GM19463 (cell line): ENCODE data around the gene LRRC74B.
A peak's percentile ranks its signal among the peaks of the same experiment; 100 is the strongest.
"Not testable (repeated sequence)": the region's sequence is repeated elsewhere in the genome, so short reads cannot be mapped to it uniquely, and the experiment has no call there.

ENCODE experiments used
- ATAC-seq: cut with Tn5 transposase; IDR thresholded peaks from one replicate; pipeline ENCODE4 v1.9.1; 2021; ENCODE audit warnings: mild to moderate bottlenecking, moderate library complexity; ENCODE audit not compliant: unreplicated experiment

Gene LRRC74B, protein sequence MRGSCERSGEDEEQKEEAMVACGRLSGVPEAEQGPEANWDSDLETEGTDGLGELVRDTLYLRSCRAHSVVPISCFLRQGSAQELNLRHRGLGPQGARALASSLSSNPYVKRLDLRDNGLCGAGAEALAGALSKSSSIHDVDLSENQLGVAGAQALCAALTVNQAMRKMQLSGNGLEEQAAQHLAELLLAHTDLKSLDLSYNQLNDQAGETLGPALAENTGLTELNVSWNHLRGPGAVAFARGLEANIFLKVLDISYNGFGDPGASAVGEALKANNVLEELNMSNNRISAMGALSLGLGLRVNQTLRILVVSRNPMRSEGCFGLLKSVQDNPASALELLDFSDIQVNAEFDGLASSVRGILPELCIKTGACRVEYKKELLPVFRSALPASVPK

DNA sequence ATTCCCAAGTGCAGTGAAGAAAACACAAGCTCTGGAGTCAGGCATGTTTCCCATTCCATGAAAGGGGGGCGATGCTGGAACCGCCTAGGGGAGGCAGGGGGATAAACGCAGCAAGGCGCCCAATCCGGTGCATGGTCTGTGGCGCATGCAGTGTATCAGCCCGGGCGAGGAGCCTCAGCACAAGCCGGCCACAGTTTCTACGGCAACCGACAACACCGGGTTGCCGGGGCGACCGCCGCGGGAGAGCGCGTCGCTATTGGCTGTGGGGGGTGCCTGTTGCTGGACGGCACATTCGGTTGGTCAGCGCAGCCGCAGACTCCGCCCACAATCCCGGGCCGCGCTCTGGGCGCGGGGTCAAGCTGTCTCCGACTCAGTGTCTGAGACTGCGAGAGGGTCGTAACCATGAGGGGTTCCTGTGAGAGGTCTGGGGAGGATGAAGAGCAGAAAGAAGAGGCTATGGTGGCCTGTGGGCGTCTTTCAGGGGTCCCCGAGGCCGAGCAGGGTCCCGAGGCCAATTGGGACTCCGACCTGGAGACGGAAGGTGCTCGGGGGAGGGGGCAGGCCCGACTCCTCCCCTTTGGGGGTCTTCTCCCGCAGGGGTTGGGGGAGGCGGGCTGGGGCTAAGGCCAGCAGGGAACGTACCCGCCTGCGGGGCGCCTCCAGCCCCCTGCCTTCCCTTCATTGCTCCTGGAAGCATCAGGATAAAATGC is at the start of gene LRRC74B:
Gene LRRC74B, plus strand, starts transcription at position 362 of the 710 bp plus-strand sequence. Its CDS starts 41 bp downstream, at position 403.
- ATAC-seq = peak; percentile 93

- ATAC-seq = no peak
Measured at GRCh38 chr22:20996031-20996410, 49.7 kb upstream of the LRRC74B start.

DNA sequence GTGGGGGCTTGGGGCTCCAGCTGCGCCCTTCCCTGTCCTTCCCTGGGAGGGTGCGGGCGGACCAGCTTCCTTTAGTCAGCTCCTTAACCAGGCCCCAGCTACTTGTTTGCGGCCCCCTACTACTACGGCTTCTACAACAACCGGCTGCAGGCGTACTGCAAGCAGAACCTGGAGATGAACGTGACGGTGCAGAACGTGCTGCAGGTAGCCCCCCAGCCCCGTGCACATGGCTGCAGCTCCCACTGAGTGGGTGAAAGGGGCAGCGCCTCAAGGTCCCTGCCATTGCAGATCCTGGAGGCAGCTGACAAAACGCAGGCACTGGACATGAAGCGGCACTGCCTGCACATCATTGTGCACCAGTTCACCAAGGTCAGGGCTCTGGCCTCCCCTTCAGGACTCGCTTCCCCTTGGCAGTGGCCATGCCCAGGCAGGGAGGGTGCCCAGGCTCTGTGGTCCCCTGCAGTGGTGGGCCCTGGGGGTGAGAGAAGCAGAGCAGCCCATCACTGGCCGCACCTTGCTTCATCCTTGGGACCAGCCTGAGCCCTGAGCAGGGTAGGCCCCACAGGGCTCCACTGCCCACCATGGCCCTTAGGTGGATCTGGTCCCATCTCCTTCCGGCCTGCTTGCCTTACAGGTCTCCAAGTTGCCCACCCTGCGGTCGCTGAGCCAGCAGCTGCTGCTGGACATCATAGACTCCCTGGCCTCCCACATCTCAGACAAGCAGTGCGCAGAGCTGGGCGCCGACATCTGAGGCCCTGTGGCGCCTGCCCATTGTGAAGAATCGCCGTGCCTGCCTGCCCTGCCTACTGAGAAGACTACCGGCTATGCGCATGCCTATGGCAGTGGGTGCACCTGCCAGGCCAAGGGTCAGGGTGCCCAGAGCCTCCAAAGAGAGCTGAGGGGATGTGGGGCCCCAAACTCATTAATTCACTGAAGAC is 48.9 kb upstream of the LRRC74B start:
- no peak for ATAC-seq

DNA sequence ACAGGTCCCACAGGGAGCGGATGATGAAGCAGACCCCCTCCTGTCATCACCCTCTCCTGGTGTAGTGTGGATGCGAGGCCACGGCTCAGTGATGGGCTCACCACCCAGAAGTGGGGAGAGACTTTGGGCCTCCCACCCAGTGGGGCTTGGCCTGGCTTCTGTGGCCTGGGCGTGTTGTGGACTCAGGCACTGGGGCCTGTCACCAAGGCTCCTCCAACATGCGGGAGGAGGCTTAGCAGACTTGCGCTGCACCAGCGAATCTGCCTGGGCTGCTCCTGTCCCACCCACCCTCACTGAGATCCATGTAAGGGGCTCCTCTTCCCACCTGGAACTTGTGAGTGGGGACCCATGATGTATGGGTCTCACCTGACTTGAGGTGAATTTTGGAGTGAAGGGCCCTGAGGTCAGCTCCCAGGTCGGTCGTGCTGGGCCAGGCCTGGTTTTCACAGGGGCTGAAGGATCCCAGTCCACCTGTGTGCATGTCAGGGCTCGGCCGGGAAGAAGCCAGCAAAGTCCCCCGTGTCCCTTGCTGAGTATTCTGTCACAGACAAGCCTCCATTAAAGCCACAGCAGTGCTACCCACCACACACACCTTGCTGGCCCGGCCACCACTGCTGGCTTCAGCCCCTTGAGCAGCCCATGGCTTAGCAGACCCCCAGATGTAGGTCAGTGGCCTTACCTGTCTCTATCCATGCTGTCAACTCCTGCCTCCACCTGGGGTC is 48.0 kb upstream of the LRRC74B start:
- ATAC-seq = no peak

DNA sequence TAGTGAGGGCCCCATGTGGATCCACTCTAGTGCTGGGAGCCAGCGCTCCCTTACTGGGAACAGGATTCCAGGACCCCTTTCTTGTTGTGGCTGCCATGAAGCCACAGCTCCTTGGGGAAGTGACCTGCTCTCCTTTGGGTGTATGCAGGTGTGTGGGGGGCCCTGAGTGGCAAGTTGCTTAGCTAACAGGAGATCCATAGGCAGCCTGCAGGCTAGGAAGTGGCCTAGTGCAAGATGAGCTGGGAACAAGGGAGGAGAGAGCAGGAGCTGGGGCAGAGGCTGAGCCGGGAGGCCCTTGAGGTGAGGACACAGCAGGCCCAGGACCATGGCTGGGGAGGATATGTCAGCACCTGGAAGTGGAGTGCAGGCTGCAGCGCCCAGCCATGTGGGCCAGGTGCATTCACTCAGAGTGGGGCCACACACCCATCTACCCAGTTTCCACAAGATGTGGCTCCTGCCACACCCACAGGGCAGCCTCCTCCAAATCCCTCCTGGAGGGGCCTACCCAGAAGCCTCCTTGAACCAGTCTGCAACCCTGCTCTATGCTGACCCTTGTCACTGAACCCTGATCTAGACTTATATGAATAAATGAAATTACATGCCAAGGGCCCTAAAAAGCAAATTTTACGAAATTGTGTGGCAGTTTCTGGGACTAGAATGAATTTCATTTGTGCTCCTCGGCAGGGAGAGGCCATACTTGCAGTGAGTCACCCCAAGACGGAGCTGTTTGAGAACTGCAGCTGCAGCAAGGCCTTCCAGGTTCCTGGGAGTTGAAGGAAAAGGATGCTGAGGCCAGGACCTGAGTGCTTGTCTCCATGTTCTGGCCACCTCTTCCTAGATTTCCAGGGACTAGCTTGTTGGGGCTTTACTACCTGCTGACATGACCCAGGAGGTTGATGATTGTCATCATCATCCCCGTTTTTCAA is 47.1 kb upstream of the LRRC74B start:
- no peak for ATAC-seq

DNA sequence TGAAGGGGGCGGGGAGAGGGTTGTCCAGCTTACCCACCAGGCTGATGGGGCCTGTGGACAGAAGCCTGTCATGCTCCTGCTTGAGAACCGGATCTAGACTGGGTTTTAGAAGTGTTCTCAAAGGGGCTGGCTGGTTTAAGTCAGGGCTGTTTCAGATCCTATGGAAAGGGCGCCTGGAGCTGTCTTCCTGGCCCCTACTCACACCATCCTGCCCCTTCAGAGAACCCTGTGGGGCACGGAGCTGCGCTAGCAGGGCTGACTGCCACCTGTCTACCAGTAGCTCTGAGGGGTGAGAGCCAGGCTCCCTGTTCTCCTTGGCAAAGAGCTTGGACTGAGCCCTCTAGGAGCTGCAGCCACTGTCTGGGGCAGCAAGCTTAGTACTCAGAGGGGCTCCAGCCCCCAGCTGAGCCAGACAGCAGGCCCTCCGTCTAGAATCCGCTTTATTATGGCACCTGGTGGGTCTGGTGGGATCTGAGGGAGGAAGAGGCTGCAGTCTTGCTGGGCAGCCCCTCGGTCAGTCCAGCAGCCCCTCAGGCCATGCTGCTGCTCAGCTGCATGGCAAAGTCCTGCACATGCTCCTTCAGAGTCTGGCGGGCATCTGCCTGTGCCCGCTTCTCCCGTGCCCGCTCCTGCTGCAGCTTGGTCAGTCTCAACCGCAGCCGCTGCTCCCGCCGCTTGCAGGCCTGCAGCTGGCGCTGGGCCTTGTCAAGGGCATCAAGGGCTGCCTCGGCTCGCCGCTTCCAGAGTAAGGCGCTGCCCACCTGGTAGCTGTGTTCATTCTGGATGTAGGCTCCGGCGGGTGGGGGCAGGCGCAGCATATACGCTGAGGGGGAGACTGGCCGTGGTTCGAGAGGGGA is 46.2 kb upstream of the LRRC74B start:
- no peak for ATAC-seq

DNA sequence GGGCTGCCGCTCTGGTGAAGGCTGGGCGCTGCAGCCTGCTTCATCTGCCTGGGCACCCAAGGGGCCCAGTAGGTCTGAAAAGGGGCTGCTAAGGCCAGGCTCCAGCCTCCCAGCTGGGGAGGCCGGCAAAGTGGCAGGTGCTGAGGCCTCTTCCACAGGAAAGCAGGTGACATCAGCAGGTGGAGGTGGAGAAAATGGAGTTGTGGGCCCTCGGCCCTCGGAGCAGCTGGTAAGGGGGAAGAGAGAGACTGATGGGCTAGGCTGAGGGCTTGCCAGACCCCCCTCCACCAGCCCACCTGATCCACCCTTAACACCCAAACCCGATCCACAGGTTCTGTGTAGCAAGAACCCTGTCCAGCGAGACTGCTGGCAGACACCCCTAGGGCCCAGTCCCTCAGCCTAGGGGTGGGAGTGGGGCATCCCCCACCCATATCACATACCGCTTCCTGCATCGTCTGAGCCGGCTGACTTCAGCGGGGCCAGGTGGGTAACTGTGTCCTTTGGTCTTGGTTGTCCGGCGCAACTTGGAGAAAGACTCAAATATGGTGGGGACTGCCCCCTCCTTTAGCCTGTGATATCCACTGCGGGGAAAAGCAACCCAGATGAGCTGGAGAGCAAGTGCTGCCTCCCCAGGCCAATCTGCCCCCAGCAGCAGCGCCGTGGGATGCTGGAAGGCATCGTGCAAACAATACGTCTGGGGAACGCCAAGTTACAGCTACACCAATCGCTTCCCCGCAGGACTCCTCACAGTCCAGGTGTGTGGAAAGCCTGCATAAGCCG is 45.3 kb upstream of the LRRC74B start:
- ATAC-seq = no peak

GRCh38 chr22:21000987-21001600 is 44.7 kb upstream of the LRRC74B start:
- ATAC-seq = no peak

DNA sequence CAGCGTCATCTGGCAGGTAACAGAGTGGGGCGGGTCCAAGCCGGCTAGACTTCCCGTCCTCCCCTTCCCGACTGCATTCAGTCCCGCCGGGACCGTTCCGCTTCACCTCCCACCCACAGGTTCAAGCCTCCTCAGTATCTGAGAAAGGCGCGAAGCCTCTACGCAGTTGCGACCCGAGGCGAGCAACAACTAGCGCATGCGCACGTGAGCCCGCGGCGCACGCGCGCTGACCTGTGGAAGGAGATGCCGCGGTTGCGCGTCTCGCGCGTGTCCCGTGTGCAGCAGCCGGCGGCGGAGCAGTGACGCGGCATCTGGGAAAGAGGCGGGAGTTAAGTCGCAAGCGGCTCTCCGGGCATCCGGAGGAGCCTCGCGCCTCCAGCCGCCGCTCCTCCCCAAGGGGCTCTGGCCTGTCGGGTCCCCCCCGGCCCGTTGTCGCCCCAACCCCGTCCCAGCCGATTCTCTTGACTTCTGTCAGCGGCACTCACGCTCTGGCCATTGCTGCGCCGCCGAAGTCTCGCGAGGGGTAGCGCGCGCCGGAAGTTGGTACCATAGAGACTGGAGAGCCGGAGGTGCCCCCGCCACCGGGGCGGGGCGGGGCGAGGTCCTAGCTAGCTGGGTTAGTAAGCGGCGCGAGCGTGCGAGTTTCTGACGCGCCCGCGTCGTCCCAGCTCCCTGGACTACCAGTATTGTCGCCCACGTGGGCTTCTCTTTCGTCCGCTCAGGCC is 44.0 kb upstream of the LRRC74B start, which contains the start of gene THAP7:
Gene THAP7, minus strand, starts transcription at position 518 of the 725 bp plus-strand sequence. Its CDS starts 207 bp downstream, at position 311.
- peak; percentile 91 for ATAC-seq

DNA sequence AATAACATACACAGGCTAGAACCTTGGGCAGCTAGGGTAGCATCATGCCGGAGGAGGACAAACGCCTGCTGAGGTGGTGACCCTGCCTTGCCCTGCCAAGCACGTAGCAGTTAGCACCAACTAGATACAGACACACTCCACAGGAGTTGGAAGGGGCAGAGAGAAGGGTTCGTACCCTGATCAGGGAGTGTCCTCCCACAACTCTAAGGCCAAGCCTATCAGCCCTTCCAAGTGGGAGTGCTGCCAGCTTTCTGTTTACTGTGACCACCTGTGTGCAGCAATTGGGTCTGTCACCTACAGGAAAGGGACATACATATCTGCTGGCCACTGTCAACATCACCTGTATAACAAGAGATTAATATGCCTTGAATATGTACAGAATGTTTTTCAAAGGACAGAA is 42.0 kb upstream of the LRRC74B start:
- no peak for ATAC-seq

GRCh38 chr22:21009208-21009607 is 36.5 kb upstream of the LRRC74B start:
- ATAC-seq = not testable (repeated sequence)

DNA sequence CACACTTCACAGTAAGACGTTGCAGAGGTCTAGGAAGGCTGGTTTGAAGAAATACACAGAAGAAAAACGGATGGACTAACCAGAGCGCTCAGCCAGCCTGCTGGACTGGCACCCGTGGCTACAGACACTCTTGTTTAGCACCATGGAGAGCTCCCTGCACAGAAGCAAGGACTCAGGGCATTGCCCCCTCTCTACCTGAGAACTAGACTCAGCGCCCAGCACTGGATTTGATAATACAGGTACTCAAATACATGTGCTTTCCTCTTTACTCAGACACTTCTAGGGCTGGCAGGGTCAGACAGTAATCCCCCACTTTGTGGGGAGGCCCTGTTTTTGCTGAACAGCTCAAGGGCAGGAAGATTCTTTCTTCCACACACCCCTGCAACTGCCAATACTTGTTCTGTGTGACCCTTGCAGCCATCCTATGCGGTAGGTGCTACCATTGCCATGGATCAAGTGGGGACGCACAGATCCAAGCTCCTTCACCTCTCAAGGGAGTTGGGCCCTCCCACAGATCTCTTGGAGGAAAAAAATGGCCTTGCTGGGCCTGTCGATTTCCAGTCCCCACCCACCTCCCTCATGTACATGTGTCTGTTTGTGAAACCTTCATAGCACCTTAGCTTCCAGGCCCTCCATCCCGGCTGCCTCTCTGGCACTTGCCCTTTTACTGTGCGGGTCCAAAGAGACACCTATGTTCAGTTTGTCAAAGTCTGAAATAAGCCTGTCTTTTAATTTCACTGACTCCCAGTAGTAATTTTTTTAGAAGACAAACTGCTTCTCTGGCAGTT is 35.9 kb upstream of the LRRC74B start:
- no peak for ATAC-seq

DNA sequence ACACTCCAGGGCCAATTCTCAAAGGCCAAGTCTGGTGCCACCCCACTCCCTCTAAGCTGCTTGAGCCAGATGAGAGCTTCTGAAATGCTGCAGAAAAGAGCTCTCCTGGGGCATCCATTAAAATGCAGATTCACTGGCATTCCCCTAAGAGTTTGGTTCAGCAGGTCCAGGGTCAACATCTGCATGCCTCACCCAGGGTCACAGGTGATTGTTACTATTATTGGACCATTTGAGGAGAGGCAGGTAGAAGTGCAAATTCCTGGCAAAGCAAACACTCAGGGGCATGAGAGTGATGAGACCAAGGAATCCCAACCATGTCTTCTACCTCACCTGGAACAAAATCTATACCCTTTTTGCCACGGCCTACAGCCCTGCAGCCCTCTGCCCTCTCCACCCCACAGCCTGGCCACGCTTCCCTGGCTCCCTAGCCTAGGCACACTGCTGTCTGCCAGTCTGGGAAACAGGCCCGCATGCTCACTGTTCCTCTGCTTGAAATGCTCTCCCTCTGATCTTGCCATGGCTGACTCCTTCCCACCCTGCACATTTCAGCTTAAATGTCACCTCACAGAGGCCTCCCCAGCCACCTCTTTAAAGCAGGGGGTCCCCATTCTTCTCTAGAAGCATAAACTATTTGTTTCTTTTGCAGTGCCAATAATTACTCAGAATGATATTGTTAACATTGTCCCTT is 35.2 kb upstream of the LRRC74B start:
- no peak for ATAC-seq

DNA sequence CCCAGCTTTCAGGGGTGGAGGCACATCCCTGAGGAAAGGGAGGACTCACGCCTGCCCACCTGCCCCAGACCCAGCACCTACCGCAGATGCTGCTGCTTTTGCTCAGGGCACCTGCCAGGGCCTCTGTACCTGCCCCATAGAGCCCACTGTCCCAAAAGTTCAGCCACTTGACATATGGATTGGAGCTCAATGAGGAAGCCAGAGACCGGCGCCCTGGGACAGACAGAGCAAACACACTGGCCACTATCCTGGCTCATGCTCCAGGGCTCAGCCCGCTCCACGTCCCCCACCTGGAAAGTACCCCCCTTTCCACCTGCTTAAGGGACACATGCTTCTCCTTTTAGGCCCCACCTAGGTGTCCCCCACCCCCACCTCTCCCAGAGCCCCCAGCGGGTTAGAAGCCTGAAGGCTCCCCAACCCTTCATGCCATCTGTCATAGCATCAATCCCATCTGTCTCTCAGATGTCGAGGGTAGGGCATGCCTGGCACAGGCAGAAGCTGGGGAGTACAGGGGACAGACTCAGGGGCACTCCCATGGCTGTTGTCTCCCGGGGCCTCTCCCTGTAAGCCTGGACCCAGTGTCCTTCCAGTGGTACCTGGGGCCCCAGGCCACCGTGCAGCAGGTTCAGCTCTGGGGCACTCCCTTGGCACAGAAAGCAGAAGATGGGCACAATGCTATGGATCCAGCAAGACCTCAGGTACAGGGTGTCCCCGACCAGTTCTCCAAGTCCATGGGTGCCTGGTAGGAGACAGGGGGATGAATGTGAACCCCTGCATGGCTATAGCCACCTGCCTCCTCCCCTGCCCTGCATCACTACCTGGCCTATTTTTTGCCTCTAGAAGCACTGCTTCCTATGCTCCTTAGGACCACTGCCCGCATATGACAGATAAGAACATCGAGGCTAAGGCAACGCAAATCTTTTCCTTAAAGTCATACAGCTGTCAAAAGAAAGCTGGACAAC is 33.0 kb upstream of the LRRC74B start:
- ATAC-seq = no peak
